ENCODE results near the gene KIF6.

KIF6 gene

GRCh38 chr6:39724787-39725631 lies at the start of gene KIF6:
Gene KIF6, minus strand, starts transcription at chr6:39725408. Its CDS starts 98 bp downstream, at chr6:39725310.
- Histone ChIP-seq H3K27me3 (no peaks in the 10 kb centered on the region), H3K9me3 (no peaks in the 10 kb centered on the region), H3K27ac (no peak within 1 kb of the TSS)

GRCh38 chr6:39773782-39774181 lies 48.6 kb upstream of the KIF6 start:
- Histone ChIP-seq H3K9me3 (no peaks in the 10 kb centered on the region), H3K4me1 (no peaks in the 10 kb centered on the region), H3K4me2 (no peak overlapping the region), H3K36me3 (no peaks in the 10 kb centered on the region), H3K4me3 (no peak overlapping the region), H3K27me3 (no peaks in the 10 kb centered on the region), H3K9ac (no peak overlapping the region), H4K20me1 (no peaks in the 10 kb centered on the region), H3K27ac (no peak overlapping the region)
- no peak for TF ChIP-seq Cebpa-rat (IDR thresholded peaks at IDR 0.05)

More at GRCh38 chr6:39724787-39725631, at the start of gene KIF6:
- Histone ChIP-seq H3K9ac (no peak within 1 kb of the TSS), H3K4me3 (peak within 1 kb of the TSS; percentile 68), H3K4me1 (no peaks in the 10 kb centered on the region), H3K36me3 (no peaks in the 10 kb centered on the region), H3K4me2 (peak within 1 kb of the TSS; percentile 71), H4K20me1 (no peaks in the 10 kb centered on the region)
- no peak for TF ChIP-seq Cebpa-rat (IDR thresholded peaks at IDR 0.05)

- no peaks in the 10 kb centered on the region for H3K9me3 ChIP-seq
- H4K20me1 ChIP-seq: no peaks in the 10 kb centered on the region
- no peaks in the 10 kb centered on the region for H3K36me3 ChIP-seq
- no peak overlapping the region for H3K27ac ChIP-seq
- TF ChIP-seq Cebpa-rat (IDR thresholded peaks at IDR 0.05): no peak
- no peaks in the 10 kb centered on the region for H3K4me1 ChIP-seq
- H3K4me2 ChIP-seq: no peak overlapping the region
- no peak overlapping the region for H3K9ac ChIP-seq
- no peak overlapping the region for H3K4me3 ChIP-seq
- no peaks in the 10 kb centered on the region for H3K27me3 ChIP-seq
Measured at GRCh38 chr6:39772559-39773273, 47.5 kb upstream of the KIF6 start.

- Histone ChIP-seq H3K27me3 (no peaks in the 10 kb centered on the region), H4K20me1 (no peaks in the 10 kb centered on the region), H3K9ac (no peak overlapping the region), H3K27ac (no peak overlapping the region), H3K36me3 (no peaks in the 10 kb centered on the region), H3K4me3 (no peak overlapping the region), H3K4me1 (no peaks in the 10 kb centered on the region), H3K4me2 (no peak overlapping the region), H3K9me3 (no peaks in the 10 kb centered on the region)
- TF ChIP-seq Cebpa-rat (IDR thresholded peaks at IDR 0.05): no peak
Measured at GRCh38 chr6:39770446-39770845, 45.2 kb upstream of the KIF6 start.

- H4K20me1 ChIP-seq: no peaks in the 10 kb centered on the region
Measured at GRCh38 chr6:39769012-39769411, 43.8 kb upstream of the KIF6 start.

GRCh38 chr6:39765508-39766065 lies 40.4 kb upstream of the KIF6 start:
- Histone ChIP-seq H3K27ac (no peak overlapping the region), H3K36me3 (no peaks in the 10 kb centered on the region), H3K9me3 (no peaks in the 10 kb centered on the region), H4K20me1 (no peaks in the 10 kb centered on the region), H3K4me2 (no peak overlapping the region), H3K9ac (no peak overlapping the region), H3K4me3 (no peak overlapping the region), H3K27me3 (no peaks in the 10 kb centered on the region), H3K4me1 (no peaks in the 10 kb centered on the region)
- TF ChIP-seq Cebpa-rat (IDR thresholded peaks at IDR 0.05): no peak

More at GRCh38 chr6:39769012-39769411, 43.8 kb upstream of the KIF6 start:
- no peak overlapping the region for H3K4me3 ChIP-seq
- H3K27me3 ChIP-seq: no peaks in the 10 kb centered on the region
- H3K9me3 ChIP-seq: no peaks in the 10 kb centered on the region
- no peaks in the 10 kb centered on the region for H3K4me1 ChIP-seq
- H3K9ac ChIP-seq: no peak overlapping the region
- H3K4me2 ChIP-seq: no peak overlapping the region
- no peaks in the 10 kb centered on the region for H3K36me3 ChIP-seq
- no peak for TF ChIP-seq Cebpa-rat (IDR thresholded peaks at IDR 0.05)
- no peak overlapping the region for H3K27ac ChIP-seq

GRCh38 chr6:39760226-39760952 lies 35.2 kb upstream of the KIF6 start:
- no peaks in the 10 kb centered on the region for H3K36me3 ChIP-seq
- H3K4me3 ChIP-seq: no peak overlapping the region
- H3K27me3 ChIP-seq: no peaks in the 10 kb centered on the region
- H3K4me1 ChIP-seq: no peaks in the 10 kb centered on the region
- H3K27ac ChIP-seq: no peak overlapping the region
- H4K20me1 ChIP-seq: no peaks in the 10 kb centered on the region
- no peak overlapping the region for H3K9ac ChIP-seq
- H3K9me3 ChIP-seq: no peaks in the 10 kb centered on the region
- H3K4me2 ChIP-seq: no peak overlapping the region
- TF ChIP-seq Cebpa-rat (IDR thresholded peaks at IDR 0.05): no peak

GRCh38 chr6:39758905-39759605 lies 33.8 kb upstream of the KIF6 start:
- no peaks in the 10 kb centered on the region for H3K9me3 ChIP-seq
- no peaks in the 10 kb centered on the region for H3K36me3 ChIP-seq
- no peaks in the 10 kb centered on the region for H3K27me3 ChIP-seq
- no peak overlapping the region for H3K4me2 ChIP-seq
- H3K4me1 ChIP-seq: no peaks in the 10 kb centered on the region
- no peak overlapping the region for H3K4me3 ChIP-seq
- no peaks in the 10 kb centered on the region for H4K20me1 ChIP-seq
- H3K27ac ChIP-seq: no peak overlapping the region
- H3K9ac ChIP-seq: no peak overlapping the region
- no peak for TF ChIP-seq Cebpa-rat (IDR thresholded peaks at IDR 0.05)

- Histone ChIP-seq H3K4me3 (no peak overlapping the region), H4K20me1 (no peaks in the 10 kb centered on the region), H3K27me3 (no peaks in the 10 kb centered on the region), H3K27ac (no peak overlapping the region), H3K36me3 (no peaks in the 10 kb centered on the region), H3K4me2 (no peak overlapping the region), H3K9me3 (no peaks in the 10 kb centered on the region), H3K4me1 (no peaks in the 10 kb centered on the region), H3K9ac (no peak overlapping the region)
- TF ChIP-seq Cebpa-rat (IDR thresholded peaks at IDR 0.05): no peak
Measured at GRCh38 chr6:39756582-39756981, 31.4 kb upstream of the KIF6 start.
